Esophagus squamous epithelium (tissue), 5 donors: ENCODE measurements around the gene TLE3. TPM values are rescaled to one million over a fixed set of nuclear protein-coding genes. Genes with fewer than 3 reads are reported as not detected.

Experiments used
- DNase-seq: peaks from one replicate; lab custom pipeline; 2025; lab: John Stamatoyannopoulos, UW
- H3K27ac ChIP-seq, 4 donors: fragments of 200-600 bp; sonication (generic); one replicate each; pipeline ENCODE4 v1.5.1; 2016 to 2019; ENCODE audit warnings: mild to moderate bottlenecking in 1 of 4
- H3K27me3 ChIP-seq, 4 donors: fragments of 200-600 bp; sonication (generic); 1 replicate in 3 of 4; 2 replicates in 1 of 4; pipeline versions ENCODE4 v1.5.1 to v1.6.0; 2017 to 2021; ENCODE audit warnings: antibody characterized with exemption in 1 of 4
- H3K36me3 ChIP-seq, 3 donors: fragments of 200-600 bp; sonication (generic); one replicate each; pipeline ENCODE4 v1.5.1; 2016 to 2019
- H3K4me1 ChIP-seq, 3 donors: fragments of 200-600 bp; sonication (generic); one replicate each; pipeline ENCODE4 v1.5.1; 2017 to 2019
- H3K4me3 ChIP-seq, 4 donors: fragments of 200-600 bp; sonication (generic); 1 replicate in 3 of 4; 2 replicates in 1 of 4; pipeline ENCODE4 v1.5.1; 2016 to 2019; ENCODE audit warnings: mild to moderate bottlenecking in 2 of 4, moderate library complexity in 1 of 4
- H3K9me3 ChIP-seq, 3 donors: fragments of 200-600 bp; sonication (generic); one replicate each; pipeline ENCODE4 v1.5.1; 2016 to 2019
- CTCF ChIP-seq, 6 experiments: fragments of 450-650 bp in 4 of 6; fragments of 200-600 bp in 2 of 6; sonication (generic) in 2 of 6; IDR thresholded peaks; one replicate each; pipeline ENCODE4 v1.5.1; 2016 to 2019; ENCODE audit warnings: antibody characterized with exemption in 6 of 6, mild to moderate bottlenecking in 4 of 6, moderate library complexity in 4 of 6
- POLR2A ChIP-seq, 4 donors: fragments of 450-650 bp; IDR thresholded peaks; one replicate each; pipeline ENCODE4 v1.6.1; 2017; ENCODE audit warnings: antibody characterized with exemption in 4 of 4, mild to moderate bottlenecking in 4 of 4, moderate library complexity in 3 of 4
- WGBS, 2 donors: methylation state at CpG; one replicate each; pipeline ENCODE4 v1.1.5; 2018; 5-methylcytosine and 5-hydroxymethylcytosine counted together
- intact Hi-C: fragments of 100-400 bp; cut with DNase I; formaldehyde crosslinking; loops from one replicate; pipeline ENCODE4 v1.15.0; 2022
- total RNA-seq, 4 donors: library from RNA; depleted of rRNA; stranded (reverse); fragments of >200 nt; gene quantifications; one replicate each; pipeline ENCODE4 v1.1.0, GENCODE V29; 2016
- donor health status: DM: yes; HTN: yes; CAD: no.

The TLE3 gene
- total RNA-seq, 4 donors from 2014 or later: 49.6 to 133 (median 64.4) TPM

GRCh38 chr15:70068783-70069565 is 28.7 kb downstream of the TLE3 start:
- H3K4me3 ChIP-seq: no peak overlapping the region
- peaks cover 0 to 10% (median 0%) of the 10 kb centered on the region in 3 donors for H3K4me1 ChIP-seq
- peaks cover 45 to 100% (median 50%) of the 10 kb centered on the region in 3 donors for H3K36me3 ChIP-seq
- 83 to 85% methylated on average over 6 to 8 of the region's 9 CpGs for WGBS, 2 donors
- intact Hi-C loops: no loop called here
- H3K9me3 ChIP-seq: no peaks in the 10 kb centered on the region
- no peaks in the 10 kb centered on the region for H3K27me3 ChIP-seq
- H3K27ac ChIP-seq: no peak overlapping the region
- DNase-seq: no peak
- TF ChIP-seq POLR2A (IDR thresholded peaks at IDR 0.05) (no peak), CTCF (IDR thresholded peaks at IDR 0.05) (no peak)

- Histone ChIP-seq H3K36me3 (peaks cover 32 to 100% (median 47%) of the 10 kb centered on the region in 3 donors), H3K4me1 (peaks cover 0 to 14% (median 1%) of the 10 kb centered on the region in 3 donors), H3K27me3 (no peaks in the 10 kb centered on the region), H3K9me3 (no peaks in the 10 kb centered on the region), H3K27ac (no peak overlapping the region), H3K4me3 (no peak overlapping the region)
- no peak for DNase-seq
- 95 to 100% methylated on average over 2 of the region's 6 CpGs for WGBS, 2 donors
- intact Hi-C loops: no loop called here
- no peak for TF ChIP-seq CTCF (IDR thresholded peaks at IDR 0.05)
- TF ChIP-seq POLR2A (IDR thresholded peaks at IDR 0.05): no peak
Observed at GRCh38 chr15:70067681-70068080, 30.0 kb downstream of the TLE3 start.

GRCh38 chr15:70067011-70067410 is 30.7 kb downstream of the TLE3 start:
- Histone ChIP-seq H3K27me3 (no peaks in the 10 kb centered on the region), H3K9me3 (no peaks in the 10 kb centered on the region), H3K4me3 (no peak overlapping the region), H3K36me3 (peaks cover 27 to 100% (median 45%) of the 10 kb centered on the region in 3 donors), H3K27ac (no peak overlapping the region), H3K4me1 (peaks cover 0 to 21% (median 4%) of the 10 kb centered on the region in 3 donors)
- 100% methylated on average over 2 of the region's 2 CpGs for WGBS, 2 donors
- TF ChIP-seq CTCF (IDR thresholded peaks at IDR 0.05): no peak
- no peak for TF ChIP-seq POLR2A (IDR thresholded peaks at IDR 0.05)
- intact Hi-C loops: no loop called here
- DNase-seq: no peak

- no peak overlapping the region for H3K27ac ChIP-seq
- peaks cover 0 to 26% (median 8%) of the 10 kb centered on the region in 3 donors for H3K4me1 ChIP-seq
- TF ChIP-seq CTCF (IDR thresholded peaks at IDR 0.05): no peak
- no peak for TF ChIP-seq POLR2A (IDR thresholded peaks at IDR 0.05)
- H3K9me3 ChIP-seq: no peaks in the 10 kb centered on the region
- intact Hi-C loops: no loop called here
- no peaks in the 10 kb centered on the region for H3K27me3 ChIP-seq
- WGBS, 2 donors: 83 to 91% methylated on average over 4 to 5 of the region's 5 CpGs
- peaks cover 23 to 100% (median 39%) of the 10 kb centered on the region in 3 donors for H3K36me3 ChIP-seq
- H3K4me3 ChIP-seq: no peak overlapping the region
- no peak for DNase-seq
Observed at GRCh38 chr15:70066447-70066846, 31.3 kb downstream of the TLE3 start.

GRCh38 chr15:70066004-70066403 is 31.7 kb downstream of the TLE3 start:
- intact Hi-C loops: no loop called here
- peaks cover 23 to 100% (median 34%) of the 10 kb centered on the region in 3 donors for H3K36me3 ChIP-seq
- peaks cover 0 to 27% (median 8%) of the 10 kb centered on the region in 3 donors for H3K4me1 ChIP-seq
- DNase-seq: no peak
- H3K4me3 ChIP-seq: no peak overlapping the region
- H3K9me3 ChIP-seq: no peaks in the 10 kb centered on the region
- H3K27me3 ChIP-seq: no peaks in the 10 kb centered on the region
- no peak for TF ChIP-seq POLR2A (IDR thresholded peaks at IDR 0.05)
- TF ChIP-seq CTCF (IDR thresholded peaks at IDR 0.05): no peak
- no peak overlapping the region for H3K27ac ChIP-seq
- 89 to 100% methylated on average over 1 to 2 of the region's 12 CpGs for WGBS, 2 donors
